PC-9 (cell line): Measurements from ENCODE around the gene QPCT. TPM values are rescaled to one million over a fixed set of nuclear protein-coding genes. Genes with fewer than 3 reads are reported as not detected.
A peak's percentile ranks its signal among the peaks of the same experiment; 100 is the strongest.

Experiments used
- BruUV-seq: library from RNA; stranded (reverse); fragments of 400-500 nt; replicated peaks from 2 replicates; lab custom pipeline; 2021; lab: Mats Ljungman, UMichigan
- CTCF ChIA-PET: fragments of 300-600 bp; sonication (Branson Sonifier 250); formaldehyde crosslinking; loops from one replicate; lab custom pipeline; 2022; ENCODE audit warnings: antibody characterized with exemption; lab: Charles Lee
- POLR2A ChIA-PET: fragments of 300-600 bp; sonication (Branson Sonifier 250); formaldehyde crosslinking; loops from one replicate; lab custom pipeline; 2022; ENCODE audit warnings: antibody characterized with exemption; ENCODE audit not compliant: unreplicated experiment; lab: Charles Lee
- DNase-seq, 2 experiments: peaks; one replicate each; pipeline versions ENCODE4 v3.0.0 to v3.0.0-alpha.2; 2015 to 2022; ENCODE audit warnings: mixed read lengths in 1 of 2
- H2AFZ ChIP-seq: fragments of 200-600 bp; sonication (generic); 2 replicates; pipeline ENCODE4 v1.8.1; 2017; ENCODE audit warnings: antibody characterized with exemption
- H3F3A ChIP-seq: fragments of 200-600 bp; sonication (generic); 2 replicates; pipeline ENCODE4 v1.8.1; 2017; ENCODE audit warnings: antibody characterized with exemption, mild to moderate bottlenecking, low read depth; ENCODE audit not compliant: insufficient read depth
- H3K27ac ChIP-seq: fragments of 200-600 bp; sonication (generic); 2 replicates; pipeline ENCODE4 v1.6.1; 2016; ENCODE audit warnings: mixed run types
- H3K27me3 ChIP-seq: fragments of 200-600 bp; sonication (generic); 2 replicates; pipeline ENCODE4 v1.6.1; 2016; ENCODE audit warnings: low read depth, mixed run types; ENCODE audit not compliant: insufficient read depth
- H3K36me3 ChIP-seq: fragments of 200-600 bp; sonication (generic); 2 replicates; pipeline ENCODE4 v1.6.1; 2016; ENCODE audit warnings: low read depth, mixed run types
- H3K4me1 ChIP-seq: fragments of 200-600 bp; sonication (generic); replicated peaks from 2 replicates; pipeline ENCODE4 v1.6.1; 2016; ENCODE audit warnings: mixed run types; ENCODE audit not compliant: insufficient read depth
- H3K4me2 ChIP-seq: fragments of 200-600 bp; sonication (generic); 2 replicates; pipeline ENCODE4 v1.6.1; 2017; ENCODE audit warnings: mixed run types
- H3K4me3 ChIP-seq: fragments of 200-600 bp; sonication (generic); 2 replicates; pipeline ENCODE4 v1.6.1; 2016; ENCODE audit warnings: mixed run types
- H3K79me2 ChIP-seq: fragments of 200-600 bp; sonication (generic); 2 replicates; pipeline ENCODE4 v1.6.1; 2017; ENCODE audit warnings: low read depth, mixed run types
- H3K9me2 ChIP-seq: fragments of 200-600 bp; sonication (generic); 2 replicates; pipeline ENCODE4 v1.8.1; 2017; ENCODE audit warnings: mild to moderate bottlenecking; ENCODE audit not compliant: insufficient read depth
- H3K9me3 ChIP-seq: fragments of 200-600 bp; sonication (generic); 2 replicates; pipeline ENCODE4 v1.8.1; 2016; ENCODE audit warnings: low read depth; ENCODE audit not compliant: insufficient read depth
- H4K20me1 ChIP-seq: fragments of 200-600 bp; sonication (generic); 2 replicates; pipeline ENCODE4 v1.8.1; 2017; ENCODE audit not compliant: insufficient read depth
- CTCF ChIP-seq: fragments of 200-600 bp; sonication (generic); conservative IDR thresholded peaks from 2 replicates; pipeline ENCODE4 v1.6.1; 2017; ENCODE audit warnings: mixed run types, antibody characterized with exemption, mild to moderate bottlenecking, moderate library complexity
- EZH2 ChIP-seq: fragments of 200-600 bp; sonication (generic); IDR thresholded peaks from 2 replicates; pipeline ENCODE4 v1.8.0; 2017; ENCODE audit warnings: antibody characterized with exemption, low read depth
- intact Hi-C: fragments of 100-400 bp; cut with micrococcal nuclease; formaldehyde crosslinking; loops from one replicate; pipeline ENCODE4 v1.10.0; 2022; ENCODE audit not compliant: unreplicated experiment
- total RNA-seq: library from RNA; stranded (reverse); gene quantifications from 2 replicates; pipeline ENCODE4 v1.2.3, GENCODE V29; 2021

The QPCT gene
- total RNA-seq, 1 experiment from 2014 or later: 3.0 TPM

- intact Hi-C loops: loop anchor here (5.0 to 10.0 kb wide), 2 partner anchors 105 to 228 kb away; no protein-coding TSS in a partner anchor
- no peak for DNase-seq
- Histone ChIP-seq H3F3A (peaks cover 26% of the 10 kb centered on the region; the same call in 1 of the 2 replicates), H3K4me2 (no peak overlapping the region), H3K9me3 (no peaks in the 10 kb centered on the region), H3K4me3 (no peak overlapping the region), H4K20me1 (no peaks in the 10 kb centered on the region), H3K27me3 (no peaks in the 10 kb centered on the region), H3K27ac (no peak overlapping the region), H3K36me3 (no peaks in the 10 kb centered on the region), H3K79me2 (no peaks in the 10 kb centered on the region), H3K4me1 (peaks cover 40% of the 10 kb centered on the region), H3K9me2 (no peaks in the 10 kb centered on the region), H2AFZ (no peak overlapping the region)
- no TSS peak for BruUV-seq
- CTCF ChIA-PET: no interaction called here
- POLR2A ChIA-PET: no interaction called here
- TF ChIP-seq EZH2 (no peak), CTCF (no peak)
Observed at GRCh38 chr2:37392428-37392827, 48.0 kb downstream of the QPCT start.

- CTCF ChIA-PET: no interaction called here
- DNase-seq: no peak
- Histone ChIP-seq H3K36me3 (no peaks in the 10 kb centered on the region), H2AFZ (no peak overlapping the region), H3K4me3 (no peak overlapping the region), H3K27ac (no peak overlapping the region), H3K27me3 (no peaks in the 10 kb centered on the region), H3K79me2 (no peaks in the 10 kb centered on the region), H3F3A (peaks cover 20% of the 10 kb centered on the region; the same call in 1 of the 2 replicates), H4K20me1 (no peaks in the 10 kb centered on the region), H3K4me1 (peaks cover 24% of the 10 kb centered on the region), H3K4me2 (no peak overlapping the region), H3K9me3 (no peaks in the 10 kb centered on the region), H3K9me2 (no peaks in the 10 kb centered on the region)
- no TSS peak for BruUV-seq
- no peak for TF ChIP-seq CTCF
- no peak for TF ChIP-seq EZH2
- intact Hi-C loops: loop anchor here (5.0 to 10.0 kb wide), 2 partner anchors 107 to 229 kb away; no protein-coding TSS in a partner anchor
- POLR2A ChIA-PET: no interaction called here
Observed at GRCh38 chr2:37394263-37394662, 49.8 kb downstream of the QPCT start.

- no peaks in the 10 kb centered on the region for H3K9me2 ChIP-seq
- ChIA-PET POLR2A (no interaction called here), CTCF (interaction anchor here (0.6 to 2.3 kb wide), 4 partner anchors 15 to 493 kb away, joined by 3 to 26 read pairs (median 6); no protein-coding TSS in a partner anchor)
- TF ChIP-seq EZH2 (no peak), CTCF (no peak)
- intact Hi-C loops: loop anchor here (5.0 to 10.0 kb wide), 3 partner anchors 108 to 567 kb away; no protein-coding TSS in a partner anchor
- H3K27me3 ChIP-seq: no peaks in the 10 kb centered on the region
- no peaks in the 10 kb centered on the region for H3K79me2 ChIP-seq
- BruUV-seq: no TSS peak
- no peak overlapping the region for H3K27ac ChIP-seq
- no peak for DNase-seq
- no peaks in the 10 kb centered on the region for H3K9me3 ChIP-seq
- H3K4me1 ChIP-seq: peaks cover 17% of the 10 kb centered on the region
- H3K36me3 ChIP-seq: no peaks in the 10 kb centered on the region
- no peak overlapping the region for H3K4me2 ChIP-seq
- peak overlapping the region; percentile 8; the same call in 1 of the 2 replicates for H2AFZ ChIP-seq
- peaks cover 13% of the 10 kb centered on the region; the same call in 1 of the 2 replicates for H3F3A ChIP-seq
- H3K4me3 ChIP-seq: no peak overlapping the region
- no peaks in the 10 kb centered on the region for H4K20me1 ChIP-seq
Observed at GRCh38 chr2:37394796-37395555, 50.5 kb downstream of the QPCT start.
